Measurements from ENCODE around the gene PRKAG2. TPM values are rescaled to one million over a fixed set of nuclear protein-coding genes. Genes with fewer than 3 reads are reported as not detected.

Gene PRKAG2
- total RNA-seq, 3 donors from 2014 or later, result 42.4 to 48.5 (median 46.6) TPM

DNA sequence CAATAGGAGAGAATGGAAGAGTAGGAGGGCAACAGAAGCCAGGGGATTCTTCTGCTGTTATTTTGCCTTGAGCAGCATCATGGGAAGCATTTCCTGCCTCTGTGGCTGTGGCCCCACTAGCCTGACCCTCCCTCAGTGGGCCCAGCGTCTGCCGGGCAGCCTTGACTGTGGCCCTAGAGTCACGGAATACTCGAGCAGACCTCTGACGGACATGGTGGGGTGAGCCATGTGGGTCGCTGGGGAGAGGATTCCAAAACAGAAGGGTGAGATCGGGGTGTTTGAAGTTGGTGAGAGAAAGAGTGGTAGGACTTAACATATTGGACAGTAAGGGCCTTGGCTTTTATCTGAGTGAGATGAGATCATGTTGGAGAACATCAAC is 8.3 kb upstream of the PRKAG2 start:
- H3K4me1 ChIP-seq (ENCODE audit: low read depth), result no peaks in the 10 kb centered on the region
- TF ChIP-seq, protein P1, sequence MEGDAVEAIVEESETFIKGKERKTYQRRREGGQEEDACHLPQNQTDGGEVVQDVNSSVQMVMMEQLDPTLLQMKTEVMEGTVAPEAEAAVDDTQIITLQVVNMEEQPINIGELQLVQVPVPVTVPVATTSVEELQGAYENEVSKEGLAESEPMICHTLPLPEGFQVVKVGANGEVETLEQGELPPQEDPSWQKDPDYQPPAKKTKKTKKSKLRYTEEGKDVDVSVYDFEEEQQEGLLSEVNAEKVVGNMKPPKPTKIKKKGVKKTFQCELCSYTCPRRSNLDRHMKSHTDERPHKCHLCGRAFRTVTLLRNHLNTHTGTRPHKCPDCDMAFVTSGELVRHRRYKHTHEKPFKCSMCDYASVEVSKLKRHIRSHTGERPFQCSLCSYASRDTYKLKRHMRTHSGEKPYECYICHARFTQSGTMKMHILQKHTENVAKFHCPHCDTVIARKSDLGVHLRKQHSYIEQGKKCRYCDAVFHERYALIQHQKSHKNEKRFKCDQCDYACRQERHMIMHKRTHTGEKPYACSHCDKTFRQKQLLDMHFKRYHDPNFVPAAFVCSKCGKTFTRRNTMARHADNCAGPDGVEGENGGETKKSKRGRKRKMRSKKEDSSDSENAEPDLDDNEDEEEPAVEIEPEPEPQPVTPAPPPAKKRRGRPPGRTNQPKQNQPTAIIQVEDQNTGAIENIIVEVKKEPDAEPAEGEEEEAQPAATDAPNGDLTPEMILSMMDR (IDR thresholded peaks at IDR 0.05), result no peak
- intact Hi-C loops (cut with DNase I, micrococcal nuclease), result no loop called here

DNA sequence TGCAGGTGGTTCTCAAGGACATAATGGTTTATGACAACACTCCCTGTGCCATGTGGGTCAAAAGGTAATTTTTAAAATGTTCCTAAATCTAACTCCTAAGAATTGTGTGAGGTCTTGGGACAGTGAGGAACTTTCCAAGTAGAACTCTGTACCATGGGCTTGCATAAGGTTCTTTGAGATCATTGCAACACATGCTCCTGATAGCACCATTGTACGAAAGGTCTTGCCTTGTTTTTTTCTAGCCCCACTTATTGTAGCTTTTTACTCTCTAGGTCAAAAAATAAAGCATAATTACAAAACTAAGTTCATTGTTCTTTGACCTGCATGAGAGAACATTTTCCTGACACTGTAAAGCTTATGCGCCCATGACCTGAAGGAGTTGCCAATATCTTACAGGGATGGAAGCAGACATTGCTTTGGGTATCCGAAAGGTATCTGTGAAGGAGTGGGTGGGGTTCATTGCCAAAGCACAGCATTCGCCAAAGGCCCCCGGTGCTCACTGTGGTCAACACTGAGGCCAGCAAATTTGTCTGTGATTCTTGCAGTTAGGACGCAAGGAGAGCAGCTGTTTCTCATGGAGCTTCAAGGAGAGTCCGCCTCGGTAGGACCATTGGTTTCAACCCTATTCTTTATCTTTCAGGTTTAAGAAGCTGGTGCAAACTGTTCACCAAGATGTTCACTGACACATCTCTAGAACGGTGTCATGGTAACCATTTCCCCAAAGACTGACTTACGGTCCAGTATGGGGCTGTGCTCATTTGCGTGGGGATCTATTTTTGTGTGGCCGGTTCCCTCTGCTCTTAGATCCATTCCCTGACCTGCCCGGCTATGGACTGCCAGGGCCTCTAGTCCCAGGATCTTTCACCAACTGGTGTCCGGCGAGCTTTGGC is 7.6 kb upstream of the PRKAG2 start:
- Histone ChIP-seq H3K4me1 (ENCODE audit: low read depth) (no peaks in the 10 kb centered on the region), H3K36me3 (ENCODE audit: low read depth) (no peaks in the 10 kb centered on the region), H3K9me3 (no peaks in the 10 kb centered on the region), H3K4me3 (no peak overlapping the region)
- no peak for DNase-seq
- ATAC-seq, result no peak
- intact Hi-C loops (cut with DNase I, micrococcal nuclease), result no loop called here
- TF ChIP-seq, protein P1 (IDR thresholded peaks at IDR 0.05), result no peak

More for the DNA sequence above, 8.3 kb upstream of the PRKAG2 start:
- H3K36me3 ChIP-seq (ENCODE audit: low read depth), result no peaks in the 10 kb centered on the region
- H3K4me3 ChIP-seq, result no peak overlapping the region
- H3K9me3 ChIP-seq, result no peaks in the 10 kb centered on the region
- ATAC-seq (no peak), DNase-seq (no peak)

- ATAC-seq, result no peak
- H3K9me3 ChIP-seq, result no peaks in the 10 kb centered on the region
- TF ChIP-seq, protein P1 (IDR thresholded peaks at IDR 0.05), result no peak
- H3K4me3 ChIP-seq, result no peak overlapping the region
- no peak for DNase-seq
- H3K4me1 ChIP-seq (ENCODE audit: low read depth), result no peaks in the 10 kb centered on the region
- intact Hi-C loops (cut with DNase I, micrococcal nuclease), result no loop called here
- H3K36me3 ChIP-seq (ENCODE audit: low read depth), result no peaks in the 10 kb centered on the region
These were observed 6.9 kb upstream of the PRKAG2 start for GRCh38 chr7:151883857-151884256.

GRCh38 chr7:151882734-151883133 is 5.8 kb upstream of the PRKAG2 start:
- no peak for ATAC-seq
- H3K4me3 ChIP-seq, result no peak overlapping the region
- no peaks in the 10 kb centered on the region for H3K9me3 ChIP-seq
- TF ChIP-seq, protein P1 (IDR thresholded peaks at IDR 0.05), result no peak
- intact Hi-C loops (cut with DNase I, micrococcal nuclease), result no loop called here
- no peaks in the 10 kb centered on the region for H3K36me3 ChIP-seq (ENCODE audit: low read depth)
- H3K4me1 ChIP-seq (ENCODE audit: low read depth), result peaks cover 5% of the 10 kb centered on the region
- DNase-seq, result no peak

GRCh38 chr7:151880688-151881087 is 3.8 kb upstream of the PRKAG2 start:
- intact Hi-C loops (cut with DNase I, micrococcal nuclease), result no loop called here

More at GRCh38 chr7:151880688-151881087, 3.8 kb upstream of the PRKAG2 start:
- Histone ChIP-seq H3K4me1 (ENCODE audit: low read depth) (peaks cover 8% of the 10 kb centered on the region), H3K9me3 (no peaks in the 10 kb centered on the region), H3K4me3 (no peak overlapping the region), H3K36me3 (ENCODE audit: low read depth) (no peaks in the 10 kb centered on the region)
- TF ChIP-seq, protein P1 (IDR thresholded peaks at IDR 0.05), result no peak
- DNase-seq (no peak), ATAC-seq (no peak)

Measured in mucosa of descending colon (tissue), 3 donors.